ENCODE results near the gene MYH10.
A peak's percentile ranks its signal among the peaks of the same experiment; 100 is the strongest.

The MYH10 gene

DNA sequence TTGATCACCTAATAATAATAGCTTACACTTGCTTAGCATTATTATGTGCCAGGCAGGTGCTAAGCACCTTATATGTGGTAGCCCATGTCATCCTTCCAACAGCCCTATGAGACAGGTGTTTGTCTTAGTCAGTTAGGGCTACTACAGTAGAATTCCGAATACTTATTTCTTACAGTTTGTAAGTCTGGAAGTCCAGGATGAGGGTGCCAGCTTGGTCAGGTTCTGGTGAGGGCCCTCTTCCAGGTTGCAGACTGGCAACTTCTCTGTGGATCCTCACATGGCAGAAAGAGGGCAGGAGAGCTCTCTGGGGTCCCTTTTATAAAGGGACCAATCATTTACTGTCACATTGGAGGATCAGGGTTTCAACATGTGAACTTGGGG, 19.6 kb upstream of the MYH10 start:
- TF ChIP-seq, protein P1, sequence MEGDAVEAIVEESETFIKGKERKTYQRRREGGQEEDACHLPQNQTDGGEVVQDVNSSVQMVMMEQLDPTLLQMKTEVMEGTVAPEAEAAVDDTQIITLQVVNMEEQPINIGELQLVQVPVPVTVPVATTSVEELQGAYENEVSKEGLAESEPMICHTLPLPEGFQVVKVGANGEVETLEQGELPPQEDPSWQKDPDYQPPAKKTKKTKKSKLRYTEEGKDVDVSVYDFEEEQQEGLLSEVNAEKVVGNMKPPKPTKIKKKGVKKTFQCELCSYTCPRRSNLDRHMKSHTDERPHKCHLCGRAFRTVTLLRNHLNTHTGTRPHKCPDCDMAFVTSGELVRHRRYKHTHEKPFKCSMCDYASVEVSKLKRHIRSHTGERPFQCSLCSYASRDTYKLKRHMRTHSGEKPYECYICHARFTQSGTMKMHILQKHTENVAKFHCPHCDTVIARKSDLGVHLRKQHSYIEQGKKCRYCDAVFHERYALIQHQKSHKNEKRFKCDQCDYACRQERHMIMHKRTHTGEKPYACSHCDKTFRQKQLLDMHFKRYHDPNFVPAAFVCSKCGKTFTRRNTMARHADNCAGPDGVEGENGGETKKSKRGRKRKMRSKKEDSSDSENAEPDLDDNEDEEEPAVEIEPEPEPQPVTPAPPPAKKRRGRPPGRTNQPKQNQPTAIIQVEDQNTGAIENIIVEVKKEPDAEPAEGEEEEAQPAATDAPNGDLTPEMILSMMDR (IDR thresholded peaks at IDR 0.05), result no peak
- DNase-seq (ENCODE audit: low spot score), result no peak
- peak overlapping the region; percentile 75 to 92 for H3K27ac ChIP-seq
- no peak overlapping the region for H3K4me3 ChIP-seq

DNA sequence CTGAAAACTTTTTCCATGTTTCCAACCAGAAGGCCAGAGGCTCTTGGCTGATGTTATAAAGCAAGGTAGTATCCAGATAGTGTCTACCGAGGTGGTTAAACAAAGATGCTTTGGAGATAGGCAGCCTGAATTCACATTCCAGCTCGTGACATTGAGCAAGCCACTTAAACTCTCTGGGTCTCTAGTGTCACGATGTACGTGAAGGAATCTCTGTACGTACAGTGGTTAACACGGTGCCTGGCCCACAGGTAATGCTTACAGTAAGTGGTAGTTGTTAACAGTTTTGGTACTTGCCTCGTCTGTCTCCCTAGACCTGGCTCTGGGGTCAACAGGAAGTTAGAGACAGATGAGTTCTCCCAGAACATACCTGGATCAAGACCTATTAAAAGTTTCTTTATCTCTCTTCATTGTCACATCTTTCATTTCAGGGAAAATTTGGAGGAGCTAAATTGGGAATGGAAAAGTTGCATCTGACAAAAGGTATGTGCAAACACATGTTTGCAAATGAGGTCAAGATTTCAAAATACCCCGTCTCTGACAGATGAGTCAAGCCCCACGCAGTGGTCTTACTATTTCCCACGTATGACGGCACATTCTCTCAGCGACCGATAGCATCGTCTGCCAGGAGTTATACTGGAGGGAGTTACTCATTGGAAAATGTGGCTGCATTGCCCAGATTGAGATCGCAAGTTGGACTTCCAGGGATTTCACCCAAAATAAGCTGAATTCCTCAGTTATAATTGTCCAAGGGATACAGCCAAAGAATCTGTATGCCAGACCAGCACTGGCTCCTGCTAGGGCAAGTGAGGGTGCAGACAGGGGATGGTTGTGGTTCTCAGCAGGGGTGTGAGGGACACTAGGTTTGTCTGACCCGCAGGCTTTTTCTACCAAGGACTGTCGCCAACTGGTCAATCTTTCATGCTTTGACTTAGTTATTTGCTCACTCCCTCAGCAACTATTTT, 18.9 kb upstream of the MYH10 start:
- Histone ChIP-seq H3K4me3 (no peak overlapping the region), H3K27ac (peak overlapping the region; percentile 75 to 92)
- TF ChIP-seq, protein P1 (IDR thresholded peaks at IDR 0.05), result no peak
- DNase-seq (ENCODE audit: low spot score), result peak; percentile 93

DNA sequence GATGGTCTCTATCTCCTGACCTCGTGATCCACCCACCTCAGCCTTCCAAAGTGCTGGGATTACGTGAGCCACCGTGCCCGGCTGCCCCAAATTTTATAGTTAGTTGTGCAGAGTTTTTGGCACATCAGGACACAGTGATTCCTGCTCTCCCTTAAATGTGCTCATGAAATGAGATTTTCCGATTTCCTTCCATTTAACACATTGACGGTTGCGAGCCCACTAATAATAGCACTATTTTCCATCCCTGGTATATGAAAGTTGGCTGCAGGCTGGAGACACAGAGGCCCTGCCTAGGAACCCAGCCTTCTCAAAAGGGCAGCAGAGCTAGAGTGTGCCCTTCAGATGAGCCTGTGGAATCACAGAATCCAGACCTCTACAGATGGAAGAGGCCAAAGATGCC, 17.4 kb upstream of the MYH10 start:
- H3K27ac ChIP-seq, result peak overlapping the region; percentile 75 to 92
- DNase-seq (ENCODE audit: low spot score), result no peak
- TF ChIP-seq, protein P1 (IDR thresholded peaks at IDR 0.05), result no peak
- no peak overlapping the region for H3K4me3 ChIP-seq

DNA sequence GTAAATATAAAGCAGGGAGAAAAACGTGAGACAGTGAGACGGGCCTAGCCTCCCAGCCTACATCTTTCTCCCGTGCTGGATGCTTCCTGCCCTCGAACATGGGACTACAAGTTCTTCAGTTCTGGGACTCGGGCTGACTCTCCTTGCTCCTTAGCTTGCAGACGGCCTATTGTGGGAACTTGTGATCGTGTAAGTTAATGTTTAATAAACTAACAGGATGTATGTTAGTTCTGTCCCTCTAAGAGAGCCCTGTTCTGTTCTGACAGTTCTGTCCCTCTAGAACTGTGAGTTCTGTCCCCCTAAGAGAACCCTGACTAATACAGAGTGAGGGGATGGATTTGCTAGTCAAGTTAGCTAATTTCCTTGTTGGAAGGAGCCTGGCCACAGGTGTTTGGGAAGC, 16.7 kb upstream of the MYH10 start:
- TF ChIP-seq, protein P1 (IDR thresholded peaks at IDR 0.05), result no peak
- DNase-seq (ENCODE audit: low spot score), result no peak
- H3K4me3 ChIP-seq, result no peak overlapping the region
- peak overlapping the region in 1 of 2 donors; percentile 42 for H3K27ac ChIP-seq

DNA sequence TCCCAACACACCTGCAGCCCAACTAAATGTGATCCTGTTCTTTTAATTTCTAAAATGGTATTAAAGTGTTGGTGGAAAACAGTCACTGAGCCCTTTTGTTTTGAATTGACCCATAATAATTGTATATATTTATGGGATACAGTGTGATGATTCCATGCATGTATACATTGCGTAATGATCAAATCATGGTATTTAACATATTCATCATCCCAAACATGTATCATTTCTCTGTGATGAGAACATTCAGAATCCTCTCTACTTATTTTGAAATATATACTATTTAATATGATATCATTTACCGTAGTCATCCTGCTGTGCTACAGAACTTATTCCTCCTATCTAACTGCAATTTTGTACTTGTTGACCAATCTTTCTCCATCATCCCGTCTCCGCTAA, 14.0 kb upstream of the MYH10 start:
- Histone ChIP-seq H3K4me3 (no peak overlapping the region), H3K27ac (no peak overlapping the region)
- DNase-seq (ENCODE audit: low spot score), result no peak
- TF ChIP-seq, protein P1 (IDR thresholded peaks at IDR 0.05), result no peak

DNA sequence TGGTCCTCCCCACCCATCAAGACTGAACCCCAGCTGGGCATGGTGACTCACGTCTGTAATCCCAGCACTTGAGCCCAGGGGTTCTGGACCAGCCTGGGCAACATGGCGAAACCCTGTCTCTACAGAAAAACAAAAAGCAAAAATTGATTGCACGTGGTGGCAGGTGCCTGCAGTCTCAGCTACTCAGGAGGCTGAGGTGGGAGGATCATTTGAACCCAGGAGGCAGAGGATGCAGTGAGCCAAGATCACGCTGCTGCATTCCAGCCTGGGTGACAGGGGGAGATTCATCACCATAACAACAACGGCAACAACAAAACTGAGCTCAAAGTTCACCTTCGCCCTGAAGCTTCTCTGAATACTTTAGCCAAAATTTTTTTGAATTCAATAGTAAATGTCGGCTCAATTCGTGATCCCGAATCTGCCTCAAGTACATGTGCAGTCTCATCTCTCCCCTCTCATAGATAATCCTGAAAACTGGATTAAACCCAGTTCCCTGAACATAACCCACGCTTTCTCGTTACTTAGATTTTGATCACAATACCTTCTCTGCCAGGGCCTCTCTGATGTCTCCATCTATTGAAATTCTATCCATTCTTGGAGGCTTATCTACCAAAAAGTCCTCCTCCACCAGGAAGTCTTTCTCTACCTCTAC, 13.5 kb upstream of the MYH10 start:
- no peak for DNase-seq (ENCODE audit: low spot score)
- H3K27ac ChIP-seq, result no peak overlapping the region
- TF ChIP-seq, protein P1 (IDR thresholded peaks at IDR 0.05), result no peak
- H3K4me3 ChIP-seq, result no peak overlapping the region
